ENCODE results near the gene AIMP1. TPM values are rescaled to one million over a fixed set of nuclear protein-coding genes. Genes with fewer than 3 reads are reported as not detected.
"Not testable (repeated sequence)": the region's sequence is repeated elsewhere in the genome, so short reads cannot be mapped to it uniquely, and the experiment has no call there.

AIMP1 gene
- total RNA-seq, 3 donors from 2014 or later, result 42.6 to 51.9 (median 46.9) TPM

DNA sequence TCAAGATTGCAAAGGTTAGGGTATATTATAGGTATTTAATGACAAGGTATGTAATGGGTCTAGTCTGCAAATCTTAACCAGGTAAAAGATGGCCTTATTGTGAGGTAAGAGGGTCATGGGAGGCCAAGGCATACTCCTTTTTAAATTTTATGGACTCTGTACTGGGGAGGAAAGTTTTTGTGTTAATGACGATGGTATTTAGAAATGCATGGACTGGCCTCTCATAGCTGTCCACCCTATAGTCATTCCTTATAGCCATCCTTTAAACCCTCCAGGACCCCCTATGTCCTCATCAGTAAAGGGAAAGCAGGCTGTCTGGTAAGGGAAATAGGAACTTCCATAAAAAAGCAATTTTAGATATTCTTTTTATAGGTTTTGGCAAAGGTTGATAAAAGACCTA, 1.5 kb downstream of the AIMP1 start:
- Histone ChIP-seq H3K36me3 (ENCODE audit: low read depth) (no peaks in the 10 kb centered on the region), H3K4me3 (no peak overlapping the region), H3K4me1 (ENCODE audit: low read depth) (peaks cover 8% of the 10 kb centered on the region), H3K9me3 (no peaks in the 10 kb centered on the region)
- intact Hi-C loops (cut with DNase I, micrococcal nuclease), result no loop called here
- TF ChIP-seq CTCF (IDR thresholded peaks at IDR 0.05), result no peak
- no peak for ATAC-seq
- DNase-seq, result no peak

DNA sequence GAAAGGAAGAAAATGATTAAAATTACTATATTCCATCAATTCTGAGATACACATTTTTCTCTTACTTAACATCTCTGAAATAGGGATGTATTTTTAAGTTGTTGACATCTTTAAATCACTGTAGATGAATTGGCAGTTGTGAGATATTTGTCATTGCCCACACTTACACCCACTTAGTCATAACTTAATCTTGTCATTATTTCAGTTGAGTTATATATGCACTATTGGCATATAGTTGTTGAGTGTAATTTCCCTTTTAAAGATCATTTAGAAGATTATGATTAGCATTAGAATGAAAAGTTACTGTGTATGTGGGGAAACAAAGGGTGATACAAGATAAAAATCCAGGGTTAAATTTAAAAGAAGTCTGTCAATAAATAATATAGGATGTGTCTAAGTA, 2.2 kb downstream of the AIMP1 start:
- ATAC-seq (no peak), DNase-seq (no peak)
- no peak overlapping the region for H3K4me3 ChIP-seq
- intact Hi-C loops (cut with DNase I, micrococcal nuclease), result no loop called here
- TF ChIP-seq CTCF (IDR thresholded peaks at IDR 0.05), result no peak
- H3K4me1 ChIP-seq (ENCODE audit: low read depth), result peaks cover 8% of the 10 kb centered on the region
- H3K9me3 ChIP-seq, result no peaks in the 10 kb centered on the region
- H3K36me3 ChIP-seq (ENCODE audit: low read depth), result no peaks in the 10 kb centered on the region

DNA sequence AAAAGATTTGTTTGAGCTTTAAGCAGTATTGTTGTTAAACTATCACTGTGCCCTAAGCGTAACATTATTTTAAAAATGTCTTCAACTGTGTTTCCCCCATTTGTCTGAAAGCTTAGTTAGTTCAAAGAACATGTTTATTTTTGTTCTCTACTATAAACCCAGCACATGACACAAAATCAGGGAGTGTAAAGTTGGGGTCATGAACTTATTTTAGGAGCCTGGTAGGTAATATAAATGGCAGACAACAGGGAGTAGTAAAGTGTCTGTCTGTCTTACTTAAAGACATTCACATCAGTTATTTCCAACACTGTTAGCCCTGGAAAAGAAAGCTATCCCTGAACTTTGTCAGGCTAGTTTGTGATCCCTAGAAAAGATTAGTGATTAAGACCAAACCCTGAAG, 3.9 kb downstream of the AIMP1 start:
- H3K4me1 ChIP-seq (ENCODE audit: low read depth), result peaks cover 8% of the 10 kb centered on the region
- no peak for TF ChIP-seq CTCF (IDR thresholded peaks at IDR 0.05)
- H3K4me3 ChIP-seq, result no peak overlapping the region
- ATAC-seq (no peak), DNase-seq (no peak)
- H3K36me3 ChIP-seq (ENCODE audit: low read depth), result no peaks in the 10 kb centered on the region
- intact Hi-C loops (cut with DNase I, micrococcal nuclease), result no loop called here
- H3K9me3 ChIP-seq, result no peaks in the 10 kb centered on the region

DNA sequence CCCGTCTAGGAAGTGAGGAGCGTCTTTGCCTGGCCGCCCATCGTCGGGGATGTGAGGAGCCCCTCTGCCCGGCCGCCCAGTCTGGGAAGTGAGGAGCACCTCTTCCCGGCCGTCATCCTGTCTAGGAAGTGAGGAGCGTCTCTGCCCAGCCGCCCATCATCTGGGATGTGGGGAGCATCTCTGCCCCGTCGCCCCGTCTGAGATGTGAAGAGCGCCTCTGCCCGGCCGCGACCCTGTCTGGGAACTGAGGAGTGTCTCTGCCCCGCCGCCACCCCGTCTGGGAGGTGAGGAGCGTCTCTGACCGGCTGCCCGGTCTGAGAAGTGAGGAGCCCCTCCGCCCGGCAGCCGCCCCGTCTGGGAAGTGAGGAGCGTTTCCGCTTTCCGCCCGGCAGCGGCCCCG, 4.8 kb downstream of the AIMP1 start:
- H3K36me3 ChIP-seq (ENCODE audit: low read depth); H3K9me3 ChIP-seq; intact Hi-C loops (cut with DNase I, micrococcal nuclease); ATAC-seq; H3K4me1 ChIP-seq (ENCODE audit: low read depth); H3K4me3 ChIP-seq: not testable (repeated sequence)
- peak in 1 of 3 donors; percentile 38 for DNase-seq

DNA sequence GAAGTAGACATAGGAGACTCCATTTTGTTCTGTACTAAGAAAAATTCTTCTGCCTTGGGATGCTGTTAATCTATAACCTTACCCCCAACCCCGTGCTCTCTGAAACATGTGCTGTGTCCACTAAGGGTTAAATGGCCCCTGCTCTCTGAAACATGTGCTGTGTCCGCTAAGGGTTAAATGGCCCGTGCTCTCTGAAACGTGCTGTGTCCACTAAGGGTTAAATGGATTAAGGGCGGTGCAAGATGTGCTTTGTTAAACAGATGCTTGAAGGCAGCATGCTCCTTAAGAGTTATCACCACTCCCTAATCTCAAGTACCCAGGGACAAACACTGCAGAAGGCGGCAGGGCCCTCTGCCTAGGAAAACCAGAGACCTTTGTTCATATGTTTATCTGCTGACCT, 5.5 kb downstream of the AIMP1 start:
- H3K4me3 ChIP-seq; H3K4me1 ChIP-seq (ENCODE audit: low read depth); H3K36me3 ChIP-seq (ENCODE audit: low read depth); ATAC-seq; H3K9me3 ChIP-seq; DNase-seq; intact Hi-C loops (cut with DNase I, micrococcal nuclease): not testable (repeated sequence)

DNA sequence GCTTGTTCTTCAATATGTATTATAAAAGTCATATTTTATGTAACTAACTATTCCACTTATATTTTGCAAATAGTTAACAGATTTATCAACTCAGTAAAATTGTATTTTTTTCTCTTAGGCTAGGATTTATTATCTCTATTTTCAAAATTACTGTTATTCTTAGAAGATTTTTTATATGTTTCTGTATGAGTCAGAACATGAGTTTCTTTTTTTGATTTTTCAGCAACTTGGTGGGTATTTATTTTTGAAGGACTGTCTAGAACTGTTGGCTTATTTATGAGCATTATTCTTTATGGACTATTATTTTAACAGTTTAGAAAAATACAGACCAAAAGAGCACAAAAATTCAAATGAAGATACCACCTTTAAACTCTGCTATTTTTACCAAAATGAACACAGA, 6.8 kb downstream of the AIMP1 start:
- intact Hi-C loops (cut with DNase I, micrococcal nuclease), result no loop called here
- no peak for DNase-seq
- H3K4me3 ChIP-seq, result no peak overlapping the region
- no peak for TF ChIP-seq CTCF (IDR thresholded peaks at IDR 0.05)
- H3K36me3 ChIP-seq (ENCODE audit: low read depth), result no peaks in the 10 kb centered on the region
- H3K9me3 ChIP-seq, result no peaks in the 10 kb centered on the region
- no peak for ATAC-seq
- no peaks in the 10 kb centered on the region for H3K4me1 ChIP-seq (ENCODE audit: low read depth)

GRCh38 chr4:106325800-106326199, 9.4 kb downstream of the AIMP1 start:
- Histone ChIP-seq H3K9me3 (no peaks in the 10 kb centered on the region), H3K36me3 (ENCODE audit: low read depth) (no peaks in the 10 kb centered on the region), H3K4me1 (ENCODE audit: low read depth) (no peaks in the 10 kb centered on the region), H3K4me3 (no peak overlapping the region)
- intact Hi-C loops (cut with DNase I, micrococcal nuclease), result no loop called here
- no peak for DNase-seq
- TF ChIP-seq CTCF (IDR thresholded peaks at IDR 0.05), result no peak
- no peak for ATAC-seq

Data from mucosa of descending colon (tissue), 3 donors.